GM03348 (cell line): ENCODE data around the gene RAD52.
A peak's percentile ranks its signal among the peaks of the same experiment; 100 is the strongest.
"Not testable (repeated sequence)": the region's sequence is repeated elsewhere in the genome, so short reads cannot be mapped to it uniquely, and the experiment has no call there.

Experiments used
- DNase-seq: peaks from one replicate; pipeline ENCODE4 v3.0.0; 2012; ENCODE audit warnings: low spot score

Gene RAD52

DNA sequence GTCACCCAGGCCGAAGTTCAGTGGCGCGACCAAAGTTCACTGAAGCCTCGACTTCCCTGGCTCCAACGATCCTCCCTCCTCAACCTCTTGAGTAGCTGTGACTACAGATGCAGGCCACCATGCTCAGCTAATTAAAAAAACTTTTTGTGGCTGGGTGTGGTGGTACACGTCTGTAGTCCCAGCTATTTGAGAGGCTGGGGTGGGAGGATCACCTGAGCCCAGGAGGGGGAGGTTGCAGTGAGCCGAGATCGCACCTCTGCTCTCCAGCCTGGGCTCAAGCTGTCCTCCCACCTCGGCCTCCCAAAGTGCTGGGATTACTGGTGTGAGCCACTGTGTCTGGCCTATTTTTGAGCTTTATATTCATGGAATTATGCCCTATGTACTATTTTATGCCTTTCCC is 18.1 kb upstream of the RAD52 start:
- no peak for DNase-seq

- no peak for DNase-seq
Observed at GRCh38 chr12:966724-967123, 17.2 kb upstream of the RAD52 start.

GRCh38 chr12:958588-959123 is 9.2 kb upstream of the RAD52 start:
- DNase-seq = no peak

- no peak for DNase-seq
Observed at GRCh38 chr12:955939-956338, 6.4 kb upstream of the RAD52 start.

GRCh38 chr12:954741-955140 is 5.2 kb upstream of the RAD52 start:
- DNase-seq = peak; percentile 19

DNA sequence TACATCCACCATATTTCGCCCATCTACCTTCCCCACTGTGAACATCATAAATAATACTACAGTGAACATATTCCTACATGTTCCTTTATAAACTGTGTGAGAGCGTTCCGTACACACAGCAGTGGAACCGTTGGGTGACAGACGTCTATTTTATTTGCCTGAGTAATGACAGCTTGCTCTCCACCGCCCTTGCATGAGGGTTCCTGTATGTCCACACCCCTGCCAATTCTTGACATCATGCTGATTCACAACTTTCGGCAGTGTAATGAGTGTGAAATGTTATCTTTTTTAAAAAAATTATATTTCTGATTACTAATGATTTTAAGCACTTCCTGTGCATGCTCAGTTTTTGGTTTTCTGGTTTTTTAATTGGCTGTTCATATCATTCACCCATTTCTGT is 4.3 kb upstream of the RAD52 start:
- peak; percentile 45 for DNase-seq

GRCh38 chr12:951176-951575 is 1.7 kb upstream of the RAD52 start:
- DNase-seq = no peak

DNA sequence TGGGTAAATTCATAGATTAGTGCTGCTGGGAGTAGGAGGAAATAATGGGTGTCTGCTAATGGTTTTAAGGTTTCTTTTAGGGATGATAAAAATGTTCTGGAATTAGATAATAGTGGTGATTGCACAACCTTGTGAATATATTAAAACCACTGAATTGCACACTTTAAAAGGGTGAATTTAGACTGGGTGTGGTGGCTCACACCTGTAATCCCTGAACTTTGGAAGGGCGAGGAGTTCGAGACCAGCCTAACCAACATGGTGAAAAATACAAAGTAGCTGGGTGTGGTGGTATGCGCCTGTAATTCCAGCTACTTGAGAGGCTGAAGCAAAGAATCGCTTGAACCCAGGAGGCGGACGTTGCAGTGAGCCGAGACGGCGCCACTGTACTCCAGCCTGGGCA is 1.3 kb downstream of the RAD52 start:
- no peak for DNase-seq

GRCh38 chr12:946631-947030 is 2.9 kb downstream of the RAD52 start:
- DNase-seq = no peak

- no peak for DNase-seq
Observed at GRCh38 chr12:946212-946611, 3.3 kb downstream of the RAD52 start.

DNA sequence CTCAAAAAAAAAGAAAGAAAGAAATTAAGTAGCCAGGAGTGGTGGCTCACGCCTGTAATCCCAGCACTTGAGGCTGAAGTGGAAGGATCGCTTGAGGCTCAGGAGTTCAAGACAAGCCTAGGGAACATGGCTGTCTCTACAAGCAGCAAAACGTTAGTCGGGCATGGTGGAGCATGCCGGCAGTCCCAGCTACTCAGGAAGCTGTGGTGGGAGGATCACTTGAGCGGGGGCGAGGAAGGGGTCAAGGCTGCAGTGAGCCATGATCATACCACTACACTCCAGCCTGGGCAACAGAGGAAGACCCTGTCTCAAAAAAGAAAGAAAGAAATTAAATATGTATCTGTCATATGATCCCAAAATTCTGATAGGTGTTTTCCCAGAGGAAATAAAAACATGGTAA is 5.3 kb downstream of the RAD52 start:
- DNase-seq = no peak

- DNase-seq = no peak
Observed at GRCh38 chr12:943051-943450, 6.4 kb downstream of the RAD52 start.

GRCh38 chr12:938810-939209 is 10.7 kb downstream of the RAD52 start:
- DNase-seq = no peak

- DNase-seq = no peak
Observed at GRCh38 chr12:936377-937345, 12.8 kb downstream of the RAD52 start.

DNA sequence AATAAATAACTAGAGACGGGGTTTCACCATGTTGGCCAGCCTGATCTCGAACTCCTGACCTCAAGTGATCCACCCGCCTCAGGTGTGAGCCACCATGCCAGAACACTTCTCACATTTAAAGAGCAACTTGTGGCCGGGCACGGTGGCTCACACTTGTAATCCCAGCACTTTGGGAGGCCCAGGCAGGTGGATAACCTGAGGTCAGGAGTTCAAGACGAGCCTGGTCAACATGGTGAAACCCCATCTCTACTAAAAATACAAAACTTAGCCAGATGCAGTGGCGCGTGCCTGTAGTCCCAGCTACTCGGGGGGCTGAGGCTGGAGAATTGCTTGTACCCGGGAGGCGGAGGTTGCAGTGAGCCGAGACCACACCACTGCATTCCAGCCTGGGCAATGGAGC is 13.6 kb downstream of the RAD52 start:
- DNase-seq = not testable (repeated sequence)

DNA sequence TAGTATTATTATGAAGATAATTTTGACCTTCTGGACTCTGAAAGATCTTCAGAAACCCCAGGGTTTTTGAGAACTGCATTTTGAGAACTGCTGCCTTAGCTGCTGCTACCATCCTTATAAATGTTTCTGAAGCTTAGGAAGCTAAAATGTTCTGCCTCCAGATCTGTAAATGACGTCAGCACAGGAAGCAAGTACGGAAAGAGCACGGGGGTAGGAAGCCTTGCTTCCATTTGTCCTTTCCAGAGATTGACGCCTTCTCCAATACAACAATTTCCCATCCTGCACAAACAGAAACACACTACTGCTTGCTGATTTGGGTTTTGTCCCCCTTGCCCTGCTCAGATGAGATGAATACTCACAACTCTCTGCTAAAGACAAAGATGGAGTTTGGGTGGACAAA is 17.9 kb downstream of the RAD52 start:
- no peak for DNase-seq

DNA sequence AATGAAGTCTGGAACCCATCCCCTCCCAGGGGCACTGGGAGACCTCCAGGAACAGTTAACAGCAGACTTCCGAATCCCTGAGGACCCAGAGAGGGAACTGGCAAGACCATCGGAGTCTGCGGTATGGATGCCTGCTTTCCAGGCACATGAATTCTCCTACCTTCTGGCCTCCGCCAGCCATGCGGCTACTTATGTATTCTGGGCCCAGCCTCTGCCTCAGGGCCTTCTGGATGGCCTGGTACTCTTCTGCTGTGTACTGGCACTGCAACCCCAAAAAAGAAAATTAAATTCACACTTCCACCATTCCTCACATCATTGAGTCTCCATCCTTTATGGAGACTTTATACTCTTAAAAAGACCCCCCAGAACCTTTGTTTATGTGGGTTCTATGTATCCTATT is 18.4 kb downstream of the RAD52 start:
- no peak for DNase-seq

GRCh38 chr12:926641-927040 is 22.9 kb downstream of the RAD52 start:
- no peak for DNase-seq

DNA sequence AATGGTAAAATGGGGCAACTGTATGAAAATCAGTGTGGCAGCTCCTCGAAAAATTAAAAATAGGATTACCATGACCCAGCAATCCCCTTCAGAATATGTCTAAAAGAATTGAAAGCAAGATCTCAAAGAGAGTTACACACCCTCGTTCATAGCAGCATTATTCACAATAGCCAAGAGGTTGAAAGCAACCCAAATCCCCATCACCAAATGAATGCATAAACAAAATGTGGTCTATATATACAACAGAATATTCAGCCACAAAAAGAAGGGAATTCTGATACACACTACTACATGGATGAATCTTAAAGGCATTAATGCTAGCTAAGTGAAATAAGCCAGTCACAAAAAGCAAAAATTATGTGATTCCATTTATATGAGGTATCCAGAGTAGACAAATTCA is 27.2 kb downstream of the RAD52 start:
- DNase-seq = no peak

GRCh38 chr12:920676-921075 is 28.8 kb downstream of the RAD52 start:
- no peak for DNase-seq

- DNase-seq = no peak
Observed at GRCh38 chr12:916712-917445, 32.6 kb downstream of the RAD52 start.

- DNase-seq = no peak
Observed at GRCh38 chr12:916240-916639, 33.3 kb downstream of the RAD52 start.

GRCh38 chr12:915090-915489 is 34.4 kb downstream of the RAD52 start:
- DNase-seq = no peak
